HG03103 (cell line): ENCODE measurements around the gene KCTD17.

Experiments used
- ATAC-seq: cut with Tn5 transposase; IDR thresholded peaks from one replicate; pipeline ENCODE4 v1.9.1; 2021; ENCODE audit warnings: low read depth; ENCODE audit not compliant: unreplicated experiment

KCTD17 gene

DNA sequence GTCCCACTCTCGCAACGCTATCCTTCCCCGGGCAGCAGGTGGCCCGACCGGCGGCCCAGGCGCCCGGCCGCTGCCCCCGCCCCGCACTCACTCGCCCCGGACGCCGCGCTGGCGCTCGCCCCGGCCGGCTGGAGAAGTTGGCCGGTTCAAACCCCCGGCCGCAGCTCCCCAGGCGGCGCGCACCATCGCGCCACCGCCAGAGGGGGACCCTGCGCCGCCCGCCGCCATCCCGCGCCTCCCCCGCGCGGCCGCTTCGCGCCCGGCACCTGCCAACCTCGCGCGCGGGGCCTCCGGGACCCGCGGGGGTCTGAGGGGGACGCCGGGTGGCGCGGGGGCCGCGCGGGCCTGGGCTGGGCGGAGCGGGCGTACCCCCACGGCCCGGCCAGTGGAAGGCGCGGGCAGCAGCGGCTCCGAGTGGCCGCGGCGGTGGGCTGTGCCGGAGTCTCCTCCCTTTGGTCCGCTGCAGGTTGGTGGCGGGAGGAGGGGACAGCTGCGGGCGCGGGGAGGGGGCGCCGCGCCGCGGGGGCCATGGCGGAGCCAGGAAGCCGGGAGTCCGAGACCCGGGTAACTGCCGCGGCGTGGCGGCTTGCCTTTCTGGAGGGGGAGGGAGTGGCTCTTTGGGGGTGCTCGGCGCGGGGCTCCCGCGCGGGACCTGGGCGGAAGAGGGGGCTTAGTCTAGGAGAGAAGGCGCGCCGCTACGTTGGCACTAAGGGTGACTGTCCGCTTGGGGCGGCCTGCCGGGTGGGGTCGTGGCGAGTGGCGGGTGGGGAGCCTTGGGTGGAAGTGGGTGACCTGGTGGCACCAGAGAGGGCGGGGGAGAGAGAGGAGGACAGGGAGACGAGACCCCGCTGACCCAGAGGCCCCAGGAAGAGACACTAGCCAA lies 32.0 kb upstream of the KCTD17 start, which contains the start of the genes MPST and TST:
MPST (plus strand) TSS at position 434 of the 883 bp plus-strand sequence; CDS start at position 529, 95 bp downstream.
TST (minus strand) TSS at position 139 of the 883 bp plus-strand sequence. CDS start 715 bp downstream, outside the sequence.
- ATAC-seq: peak; percentile 66

DNA sequence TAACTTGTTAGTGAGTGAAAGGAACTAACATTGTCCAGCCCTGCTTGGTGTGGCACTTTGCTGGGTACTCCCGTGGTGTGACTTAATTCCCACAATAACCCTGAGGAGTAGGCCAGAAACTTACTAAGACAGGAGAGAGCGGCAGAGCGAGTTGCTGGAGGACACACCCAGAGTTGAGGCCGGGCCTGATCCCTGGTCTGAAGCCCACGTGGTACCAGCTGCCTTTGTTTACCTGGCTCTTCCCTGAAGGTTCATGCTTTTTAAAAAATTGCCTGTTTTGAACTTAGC lies 31.4 kb upstream of the KCTD17 start:
- ATAC-seq: no peak

DNA sequence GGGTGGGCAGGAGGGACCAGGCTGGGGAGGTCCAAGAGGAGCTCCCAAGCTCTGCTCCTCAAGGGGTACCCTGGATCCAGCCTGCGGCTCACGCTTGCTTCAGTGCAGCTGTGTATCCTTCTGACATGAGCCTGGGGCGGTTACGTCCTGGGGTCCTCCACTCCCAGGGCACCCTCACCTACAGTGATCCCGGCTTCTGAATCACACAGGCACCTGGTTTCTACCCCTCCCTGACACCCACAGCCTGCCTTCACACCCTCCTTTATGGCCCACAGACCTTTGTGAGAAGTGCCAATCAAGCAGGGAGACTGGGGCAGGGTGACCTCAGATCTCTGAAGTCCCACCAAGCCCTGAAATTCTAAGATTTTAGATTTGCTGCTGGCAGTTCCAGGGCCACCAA lies 30.5 kb upstream of the KCTD17 start:
- ATAC-seq: no peak

DNA sequence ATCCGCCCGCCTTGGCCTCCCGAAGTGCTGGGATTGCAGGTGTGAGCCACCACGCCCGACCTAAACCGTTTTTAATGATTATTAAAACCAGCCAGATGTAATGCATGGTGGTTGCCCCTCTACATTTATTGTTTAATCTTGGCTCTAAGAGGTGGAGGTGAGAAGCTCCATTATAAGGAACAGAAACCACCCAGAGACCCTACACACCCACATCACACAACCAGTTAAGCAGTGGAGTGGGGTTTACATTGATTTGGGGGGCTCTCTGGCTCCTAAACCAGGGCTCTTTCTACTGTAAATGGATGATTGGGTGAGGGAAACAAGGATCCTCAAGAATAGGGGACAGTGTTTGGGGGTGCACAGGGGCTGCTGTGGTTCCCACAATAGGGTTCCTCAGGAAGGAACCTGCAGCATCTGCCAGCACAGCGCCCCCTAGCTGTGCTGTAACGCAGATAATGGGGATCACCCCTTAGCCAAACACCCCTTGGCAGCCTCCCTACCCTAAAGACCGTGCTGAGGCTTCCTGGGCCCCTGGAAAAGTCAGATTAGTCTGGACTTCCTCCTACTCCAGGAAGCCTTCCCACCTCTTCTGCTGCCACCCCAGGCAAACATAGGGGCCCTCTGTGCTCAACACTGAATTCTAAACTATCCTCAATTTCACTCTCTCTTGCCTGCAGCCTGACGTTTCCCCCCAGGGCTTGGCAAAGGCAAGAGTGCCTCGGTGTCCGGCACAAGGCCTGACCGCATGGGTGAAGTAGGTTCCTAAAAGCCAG lies 29.6 kb upstream of the KCTD17 start:
- no peak for ATAC-seq

DNA sequence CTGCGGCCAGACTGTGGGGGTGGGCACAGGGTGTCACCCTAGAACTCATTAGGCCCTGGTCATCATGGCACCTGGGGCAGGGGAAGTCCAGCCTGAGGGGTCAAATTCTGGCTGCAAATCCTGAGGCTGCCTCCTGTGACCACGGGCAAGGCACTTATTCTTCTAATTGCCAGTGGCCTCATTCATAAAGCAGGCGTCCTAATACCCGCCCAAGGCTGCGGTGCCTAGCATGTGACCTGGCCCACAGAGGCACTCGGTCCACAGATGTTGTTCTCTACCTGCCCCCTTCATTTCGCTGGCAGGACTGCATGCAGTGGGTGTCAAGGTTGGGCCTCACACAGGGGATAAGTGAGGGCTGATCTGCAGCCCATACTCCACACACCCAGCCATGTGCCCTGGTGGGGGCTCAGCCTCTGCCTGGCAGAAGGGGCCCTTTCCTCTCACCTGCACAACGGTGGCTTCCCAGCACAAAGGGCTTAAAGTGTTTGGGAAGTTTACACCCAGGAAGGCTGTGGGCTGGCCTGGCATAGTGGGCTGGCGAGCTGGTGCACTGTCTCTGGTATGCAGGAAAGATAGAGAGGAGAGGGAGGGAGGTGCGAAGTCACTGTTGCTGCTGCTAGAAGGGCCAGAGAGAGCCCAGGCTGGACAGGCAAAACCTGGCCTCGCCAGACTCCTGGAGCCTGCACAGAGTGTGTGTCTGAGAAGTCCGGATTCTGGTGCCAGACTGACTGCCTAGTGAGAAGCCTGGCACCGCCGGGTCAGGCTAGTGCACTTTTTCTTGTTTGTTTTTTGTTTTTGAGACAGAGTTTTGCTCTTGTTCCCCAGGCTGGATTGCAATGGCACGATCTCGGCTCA lies 28.8 kb upstream of the KCTD17 start:
- ATAC-seq: no peak

DNA sequence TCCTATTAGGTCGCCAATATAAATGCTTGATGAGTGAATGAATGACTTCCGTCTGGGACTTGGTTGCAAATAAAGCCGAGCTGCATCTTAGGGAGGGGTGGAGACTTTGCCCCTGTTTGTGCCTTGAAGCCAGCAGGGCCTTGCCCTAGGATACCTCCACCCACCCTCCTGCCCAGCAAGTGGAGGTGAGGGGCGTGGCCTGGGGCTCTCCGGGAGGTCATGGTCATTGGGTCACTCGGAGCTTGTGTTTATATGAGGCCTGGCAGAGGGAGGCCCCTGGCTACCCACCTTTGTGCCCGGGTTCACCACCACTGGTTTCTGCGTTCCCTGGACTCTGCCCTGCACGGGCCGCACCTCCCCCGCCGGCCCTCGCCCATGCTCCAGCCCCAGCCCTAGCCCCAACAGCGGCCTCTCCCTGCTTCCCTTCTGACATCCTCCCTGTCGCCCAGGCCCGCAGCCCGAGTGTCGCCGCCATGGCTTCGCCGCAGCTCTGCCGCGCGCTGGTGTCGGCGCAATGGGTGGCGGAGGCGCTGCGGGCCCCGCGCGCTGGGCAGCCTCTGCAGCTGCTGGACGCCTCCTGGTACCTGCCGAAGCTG lies 27.7 kb upstream of the KCTD17 start:
- ATAC-seq: no peak

DNA sequence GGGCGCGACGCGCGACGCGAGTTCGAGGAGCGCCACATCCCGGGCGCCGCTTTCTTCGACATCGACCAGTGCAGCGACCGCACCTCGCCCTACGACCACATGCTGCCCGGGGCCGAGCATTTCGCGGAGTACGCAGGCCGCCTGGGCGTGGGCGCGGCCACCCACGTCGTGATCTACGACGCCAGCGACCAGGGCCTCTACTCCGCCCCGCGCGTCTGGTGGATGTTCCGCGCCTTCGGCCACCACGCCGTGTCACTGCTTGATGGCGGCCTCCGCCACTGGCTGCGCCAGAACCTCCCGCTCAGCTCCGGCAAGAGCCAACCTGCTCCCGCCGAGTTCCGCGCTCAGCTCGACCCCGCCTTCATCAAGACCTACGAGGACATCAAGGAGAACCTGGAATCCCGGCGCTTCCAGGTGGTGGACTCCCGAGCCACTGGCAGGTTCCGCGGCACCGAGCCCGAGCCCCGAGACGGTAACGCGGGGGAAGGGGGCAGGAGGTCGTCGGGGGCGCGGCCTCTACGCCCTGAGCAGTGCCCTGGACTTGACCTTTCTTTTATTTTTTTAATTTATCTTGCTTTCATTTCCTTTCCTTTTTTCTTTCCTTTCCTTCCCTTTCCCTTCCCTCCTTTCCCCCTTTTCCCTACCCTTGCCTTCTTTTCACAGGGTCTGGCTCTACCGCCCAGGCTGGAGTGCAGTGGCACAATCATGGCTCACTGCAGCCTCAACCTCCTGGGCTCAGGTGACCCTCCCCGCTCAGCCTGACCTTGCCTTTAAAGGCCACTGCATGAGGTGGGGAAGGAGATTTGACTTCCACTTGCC lies 27.0 kb upstream of the KCTD17 start:
- no peak for ATAC-seq

DNA sequence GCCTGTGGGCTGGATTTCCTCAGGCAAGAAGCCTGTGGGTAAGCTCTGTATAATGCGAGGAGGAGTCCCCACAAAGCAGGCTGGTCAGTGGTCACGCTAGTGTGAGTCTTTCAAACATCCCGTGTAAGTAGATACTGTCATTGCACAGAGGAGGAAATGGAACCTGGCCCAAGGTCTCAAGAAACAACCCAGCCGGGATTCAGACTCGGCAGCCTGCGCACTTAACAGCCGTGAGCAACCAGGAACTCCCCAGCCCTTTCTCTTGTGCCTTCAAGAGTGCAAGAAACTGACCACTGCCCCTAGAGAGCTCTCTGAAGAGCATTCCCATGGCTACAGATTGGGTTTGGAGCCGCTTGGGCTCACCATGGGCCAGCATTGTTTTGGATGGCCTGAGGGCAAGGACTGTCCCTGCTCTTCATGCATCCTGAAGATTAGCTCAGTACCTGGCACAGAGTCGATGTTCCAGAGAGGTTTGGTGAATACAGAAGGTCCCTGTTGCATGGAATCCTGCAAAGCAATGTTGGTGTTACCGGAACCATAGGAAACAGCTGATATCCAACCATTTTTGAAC lies 26.0 kb upstream of the KCTD17 start:
- no peak for ATAC-seq

DNA sequence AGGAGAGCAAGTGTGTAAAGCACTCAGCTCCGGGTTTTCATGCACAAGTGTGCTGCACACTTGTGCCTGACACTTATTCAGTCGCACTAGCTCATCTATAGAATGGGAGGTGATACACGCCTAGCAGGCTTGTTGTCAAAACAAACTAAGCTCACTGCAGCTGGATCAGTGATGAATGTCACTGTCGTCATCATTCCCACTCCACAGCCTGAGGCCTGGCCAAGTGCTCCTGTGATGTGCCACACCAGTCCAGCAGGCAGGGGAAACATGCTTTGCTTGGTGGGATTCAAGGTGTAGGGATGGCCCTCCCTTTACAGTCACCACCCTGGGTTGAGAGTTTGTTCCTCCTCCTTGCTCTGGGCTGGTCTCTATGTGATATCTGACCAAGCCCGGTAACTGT lies 25.2 kb upstream of the KCTD17 start:
- no peak for ATAC-seq

DNA sequence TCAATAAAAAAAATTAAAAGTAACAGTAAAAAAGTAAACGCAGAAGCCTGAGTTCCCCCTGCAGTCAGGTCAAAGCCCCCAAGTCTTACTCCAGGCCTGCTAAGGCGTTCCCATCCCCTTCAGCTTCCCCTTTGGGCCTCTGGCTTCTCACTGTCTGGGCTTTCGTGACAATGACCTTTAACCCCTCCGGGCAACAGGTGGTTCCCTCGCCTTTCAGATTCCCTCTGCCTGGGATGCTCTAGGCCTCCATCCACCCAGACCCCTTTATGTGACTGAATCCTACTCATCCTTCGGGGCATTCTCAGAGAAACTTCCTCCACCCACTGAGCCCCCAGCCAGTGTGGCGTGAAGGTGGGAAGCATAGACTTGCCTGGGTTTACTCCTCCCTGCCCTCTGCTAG lies 24.0 kb upstream of the KCTD17 start:
- no peak for ATAC-seq

DNA sequence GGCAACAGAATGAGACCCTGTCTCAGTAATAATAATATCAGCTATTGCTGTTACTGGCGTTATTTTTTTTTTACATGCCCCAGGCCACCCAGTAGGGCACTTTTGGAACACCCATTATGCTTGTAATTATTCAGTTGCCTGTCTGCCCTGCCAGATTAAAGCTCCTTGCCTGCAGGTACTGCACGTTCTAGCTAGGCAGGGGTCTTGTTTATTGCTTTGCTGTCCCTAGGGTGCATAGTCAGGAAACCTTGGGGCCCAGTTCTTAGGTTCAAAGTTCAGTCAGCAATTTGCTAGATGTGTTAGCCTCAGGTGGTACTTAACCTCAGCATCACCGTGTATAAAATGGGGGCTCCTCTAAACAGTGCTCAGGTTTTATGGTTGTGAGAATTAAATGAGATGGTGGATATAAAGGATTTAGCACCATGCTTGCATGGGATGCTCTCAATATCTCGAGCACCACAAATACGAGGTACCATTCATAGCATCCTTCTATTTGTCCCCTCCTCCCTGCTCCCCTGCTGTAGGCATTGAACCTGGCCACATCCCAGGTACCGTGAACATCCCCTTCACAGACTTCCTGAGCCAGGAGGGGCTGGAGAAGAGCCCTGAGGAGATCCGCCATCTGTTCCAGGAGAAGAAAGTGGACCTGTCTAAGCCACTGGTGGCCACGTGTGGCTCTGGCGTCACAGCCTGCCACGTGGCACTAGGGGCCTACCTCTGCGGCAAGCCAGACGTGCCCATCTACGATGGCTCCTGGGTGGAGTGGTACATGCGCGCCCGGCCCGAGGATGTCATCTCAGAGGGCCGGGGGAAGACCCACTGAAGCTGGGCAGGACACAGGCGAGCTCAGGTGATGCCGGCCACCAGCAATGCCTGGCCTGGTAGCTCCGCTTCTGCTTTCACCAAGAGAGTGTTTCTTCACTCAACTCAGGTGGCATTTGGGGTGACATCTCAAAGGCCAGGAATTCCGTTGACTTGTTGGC lies 22.6 kb upstream of the KCTD17 start:
- ATAC-seq: no peak

DNA sequence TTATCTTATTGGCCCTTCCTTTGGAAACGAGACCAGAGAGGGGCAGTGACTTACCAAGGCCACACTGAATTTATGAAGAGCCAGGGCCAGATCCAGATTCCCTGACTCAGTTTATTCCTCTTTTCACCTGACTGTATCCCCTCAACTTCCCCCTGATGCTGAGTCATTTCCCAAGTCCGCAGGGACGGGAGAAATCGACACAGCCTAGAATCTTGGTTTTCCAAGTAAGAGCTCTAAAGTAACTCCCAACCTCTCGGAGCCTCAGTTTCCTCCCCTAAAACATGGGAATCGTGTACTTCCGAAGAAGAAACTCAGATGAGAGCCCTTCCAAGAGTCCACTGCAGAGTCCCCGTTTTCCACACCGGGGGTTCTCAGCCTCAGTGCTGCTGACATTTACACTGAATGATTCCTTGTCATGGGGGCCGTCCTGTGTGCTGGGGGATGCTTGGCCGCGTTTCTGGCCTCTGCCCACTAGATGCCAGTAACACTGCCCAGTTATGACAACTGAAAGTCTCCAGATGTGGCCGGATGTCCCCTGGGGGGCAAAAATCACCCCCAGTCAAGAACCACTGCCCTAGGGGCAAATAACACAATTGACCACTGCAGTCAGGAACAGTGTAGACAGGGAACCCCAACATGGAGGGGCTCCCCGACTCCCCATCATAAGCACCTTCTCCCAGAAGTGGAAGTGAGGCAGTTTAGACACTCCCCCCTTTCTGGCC lies 20.8 kb upstream of the KCTD17 start:
- no peak for ATAC-seq

DNA sequence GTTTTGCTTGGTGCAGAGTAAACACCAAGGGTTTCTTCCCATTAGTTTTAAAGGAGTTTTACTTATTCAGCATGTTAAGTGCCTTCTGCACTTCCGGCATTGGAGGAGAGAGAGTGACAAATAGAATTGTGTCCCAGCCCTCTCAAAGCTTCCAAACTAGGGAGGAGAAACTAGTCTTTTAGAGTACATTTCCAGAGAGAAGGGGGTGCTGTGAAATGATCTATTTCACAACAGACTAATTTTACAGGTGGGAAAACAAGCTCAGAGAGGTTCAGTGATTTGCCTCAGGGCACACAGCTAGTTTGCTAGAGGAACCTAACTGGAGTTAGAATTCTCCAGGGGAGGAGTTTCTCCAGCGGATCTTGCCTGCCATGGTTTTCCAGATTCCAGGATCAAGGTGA lies 19.4 kb upstream of the KCTD17 start:
- no peak for ATAC-seq

DNA sequence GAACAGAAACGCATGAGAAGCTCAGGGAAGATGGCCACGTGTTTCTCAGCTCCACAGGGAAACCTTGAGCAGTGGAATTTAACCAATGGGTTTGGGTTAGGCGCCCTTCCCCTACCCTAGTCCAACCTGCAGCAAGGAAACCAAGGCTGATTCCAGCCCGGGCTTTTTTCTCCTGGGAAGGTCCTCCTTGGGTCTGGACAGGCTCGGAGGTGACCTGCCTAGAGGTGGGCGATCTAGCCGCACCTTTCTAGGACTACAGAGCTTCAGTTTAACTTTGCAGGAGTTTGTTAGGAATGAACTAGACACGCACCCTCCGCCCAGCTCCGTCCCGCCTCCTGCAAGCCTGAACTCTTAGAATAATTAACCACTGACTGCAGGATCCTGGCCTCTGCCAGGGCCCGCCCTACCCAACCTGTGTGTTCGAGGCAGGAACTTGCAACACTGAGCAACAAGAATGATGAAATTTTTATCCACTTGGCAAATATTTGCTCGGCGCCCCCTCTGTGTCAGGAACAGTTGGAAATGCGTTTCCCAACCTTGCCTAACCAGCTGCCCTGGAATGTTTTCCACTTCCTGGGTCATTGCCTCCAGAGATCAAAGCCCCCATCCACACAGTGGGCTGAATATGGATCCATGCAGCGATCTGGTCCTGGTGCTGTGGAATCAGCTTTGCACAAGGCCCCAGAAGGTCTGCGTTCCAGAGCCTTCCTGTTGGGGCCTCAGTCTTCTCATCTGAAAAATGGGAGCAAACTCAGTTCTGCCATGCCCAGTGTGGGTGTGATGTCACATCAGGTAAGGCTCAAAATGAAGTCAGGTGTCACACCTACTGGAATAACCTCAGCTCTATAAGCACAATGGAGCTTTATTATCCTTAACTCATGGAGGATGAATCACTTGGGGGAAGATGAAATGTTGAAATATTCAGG lies 18.7 kb upstream of the KCTD17 start:
- no peak for ATAC-seq

DNA sequence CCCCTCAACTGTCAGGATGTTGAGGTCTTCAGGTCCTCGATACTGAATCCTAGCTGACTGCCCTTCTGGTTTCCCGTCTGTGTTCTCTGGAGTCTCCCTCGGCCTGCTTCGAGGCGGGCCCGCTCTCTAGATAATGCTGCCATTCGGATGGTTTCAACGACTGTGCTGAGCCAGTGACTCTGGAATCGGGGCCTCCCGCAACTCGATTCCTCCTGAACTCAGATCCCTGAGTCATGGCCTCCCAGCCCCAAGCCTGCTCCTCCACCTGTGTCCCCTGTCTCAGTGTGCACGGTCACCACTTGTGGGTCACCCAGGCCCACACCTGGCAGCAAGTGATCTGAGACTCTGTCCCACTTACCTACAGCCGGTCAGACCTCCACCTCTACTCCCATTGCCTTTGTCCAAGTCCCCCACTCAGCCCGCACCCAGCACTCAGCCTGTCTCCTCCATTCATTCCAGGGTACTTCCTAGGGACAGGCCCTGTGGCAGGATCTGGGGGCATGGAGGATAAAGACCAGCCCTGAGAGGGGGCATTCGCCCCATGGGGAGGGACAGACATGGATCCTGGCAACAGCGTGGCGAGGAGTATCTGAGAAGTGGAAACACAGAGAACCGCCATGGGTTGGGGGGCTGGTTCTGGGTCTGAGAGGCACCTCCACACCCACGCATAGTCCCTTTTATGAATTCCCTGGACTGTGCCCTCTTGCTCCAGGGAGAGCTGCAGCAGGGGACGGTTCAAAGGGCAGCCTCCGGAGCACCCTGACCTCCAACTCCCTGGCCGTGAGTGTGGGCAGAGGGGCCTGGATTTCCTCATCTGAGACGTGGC lies 17.7 kb upstream of the KCTD17 start:
- no peak for ATAC-seq
